ENCODE data around the gene SLC46A1.
A peak's percentile ranks its signal among the peaks of the same experiment; 100 is the strongest.
"Not testable (repeated sequence)": the region's sequence is repeated elsewhere in the genome, so short reads cannot be mapped to it uniquely, and the experiment has no call there.

The SLC46A1 gene

GRCh38 chr17:28405632-28406472, at the start of gene SLC46A1:
TSS of gene SLC46A1 (minus strand) at chr17:28406212. CDS start at chr17:28406114, 98 bp downstream.
- peak; percentile 23 to 63 for DNase-seq (ENCODE audit: low read depth in 2 of 2)

GRCh38 chr17:28449859-28450258, 43.8 kb upstream of the SLC46A1 start:
- no peak for DNase-seq (ENCODE audit: low read depth in 2 of 2)

- no peak for DNase-seq (ENCODE audit: low read depth in 2 of 2)
These were observed 41.4 kb upstream of the SLC46A1 start for GRCh38 chr17:28447396-28447760.

- no peak for DNase-seq (ENCODE audit: low read depth in 2 of 2)
These were observed 40.8 kb upstream of the SLC46A1 start for GRCh38 chr17:28446716-28447395.

- DNase-seq (ENCODE audit: low read depth in 2 of 2), result no peak
These were observed 38.1 kb upstream of the SLC46A1 start for GRCh38 chr17:28443901-28444638.

- DNase-seq (ENCODE audit: low read depth in 2 of 2), result not testable (repeated sequence)
These were observed 28.3 kb upstream of the SLC46A1 start for GRCh38 chr17:28434326-28434725.

- no peak for DNase-seq (ENCODE audit: low read depth in 2 of 2)
These were observed 27.7 kb upstream of the SLC46A1 start for GRCh38 chr17:28433721-28434120.

GRCh38 chr17:28427982-28428381, 22.0 kb upstream of the SLC46A1 start:
- not testable (repeated sequence) for DNase-seq (ENCODE audit: low read depth in 2 of 2)

- no peak for DNase-seq (ENCODE audit: low read depth in 2 of 2)
These were observed 21.4 kb upstream of the SLC46A1 start for GRCh38 chr17:28427371-28427770.

- DNase-seq (ENCODE audit: low read depth in 2 of 2), result no peak
These were observed 20.1 kb upstream of the SLC46A1 start for GRCh38 chr17:28426081-28426519.

- DNase-seq (ENCODE audit: low read depth in 2 of 2), result no peak
These were observed 19.2 kb upstream of the SLC46A1 start for GRCh38 chr17:28425206-28425605.

GRCh38 chr17:28421787-28422305, 15.8 kb upstream of the SLC46A1 start:
- no peak for DNase-seq (ENCODE audit: low read depth in 2 of 2)

- peak; percentile 17 to 40 for DNase-seq (ENCODE audit: low read depth in 2 of 2)
These were observed 10.8 kb upstream of the SLC46A1 start for GRCh38 chr17:28416703-28417311.

- no peak for DNase-seq (ENCODE audit: low read depth in 2 of 2)
These were observed 9.9 kb upstream of the SLC46A1 start for GRCh38 chr17:28415886-28416285.

GRCh38 chr17:28413804-28414203, 7.8 kb upstream of the SLC46A1 start:
- no peak for DNase-seq (ENCODE audit: low read depth in 2 of 2)

- no peak for DNase-seq (ENCODE audit: low read depth in 2 of 2)
These were observed 6.1 kb upstream of the SLC46A1 start for GRCh38 chr17:28412099-28412498.

GRCh38 chr17:28407974-28408306, 1.9 kb upstream of the SLC46A1 start:
- no peak for DNase-seq (ENCODE audit: low read depth in 2 of 2)

- no peak for DNase-seq (ENCODE audit: low read depth in 2 of 2)
These were observed 1.3 kb upstream of the SLC46A1 start for GRCh38 chr17:28407130-28407973.

- no peak for DNase-seq (ENCODE audit: low read depth in 2 of 2)
These were observed 432 bp upstream of the SLC46A1 start for GRCh38 chr17:28406473-28406814.

GRCh38 chr17:28404812-28405570, 1.0 kb downstream of the SLC46A1 start:
- DNase-seq (ENCODE audit: low read depth in 2 of 2), result no peak
